ENCODE results near the gene SLC22A7.
"Not testable (repeated sequence)": the region's sequence is repeated elsewhere in the genome, so short reads cannot be mapped to it uniquely, and the experiment has no call there.

The SLC22A7 gene

DNA sequence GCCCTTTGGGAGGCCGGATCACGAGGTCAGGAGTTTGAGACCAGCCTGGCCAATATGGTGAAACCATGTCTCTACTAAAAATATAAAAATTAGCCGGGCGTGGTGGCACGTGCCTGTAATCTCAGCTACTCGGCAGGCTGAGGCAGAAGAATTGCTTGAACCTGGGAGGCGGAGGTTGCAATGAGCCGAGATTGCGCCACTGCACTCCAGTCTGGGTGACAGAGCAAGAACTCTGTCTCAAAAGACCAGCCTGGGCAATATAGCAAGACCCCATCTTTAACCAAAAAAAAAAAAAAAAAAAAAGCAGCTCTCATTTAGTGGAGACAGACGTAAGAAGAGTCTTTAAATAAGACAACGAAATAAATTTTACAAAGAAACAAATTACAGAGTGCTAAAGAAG, 48.2 kb downstream of the SLC22A7 start:
- not testable (repeated sequence) for DNase-seq (ENCODE audit: low read depth)

GRCh38 chr6:43347021-43347420, 49.0 kb downstream of the SLC22A7 start:
- DNase-seq (ENCODE audit: low read depth) = no peak

- DNase-seq (ENCODE audit: low read depth) = no peak
Measured at GRCh38 chr6:43347444-43347843, 49.4 kb downstream of the SLC22A7 start.

DNA sequence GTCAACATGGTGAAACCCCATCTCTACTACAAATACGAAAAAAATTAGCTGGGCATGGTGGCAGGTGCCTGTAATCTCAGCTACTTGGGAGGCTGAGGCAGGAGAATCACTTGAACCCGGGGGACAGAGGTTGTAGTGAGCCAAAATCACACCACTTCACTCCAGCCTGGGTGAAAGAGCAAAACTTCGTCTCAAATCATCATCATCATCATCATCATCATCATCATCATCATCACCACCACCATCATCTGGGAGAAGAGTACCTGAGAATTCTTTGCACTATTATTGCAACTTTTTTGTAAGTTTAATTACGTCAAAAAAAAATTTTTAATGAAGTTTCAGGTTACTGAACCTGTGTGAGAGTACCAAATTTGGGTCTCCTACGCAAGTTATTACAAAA, 53.9 kb downstream of the SLC22A7 start:
- not testable (repeated sequence) for DNase-seq (ENCODE audit: low read depth)
